HCT116 (cell line): Measurements from ENCODE around the gene ZBTB7B. TPM values are rescaled to one million over a fixed set of nuclear protein-coding genes. Genes with fewer than 3 reads are reported as not detected.

ENCODE experiments used
- ATAC-seq: fragments of 200-7000 bp; cut with Tn5 transposase; 2 replicates; pipeline ENCODE4 v1.9.1; 2020; ENCODE audit warnings: mild to moderate bottlenecking, moderate library complexity
- BruUV-seq: library from RNA; stranded (reverse); fragments of 400-500 nt; replicated peaks from 2 replicates; lab custom pipeline; 2021; lab: Mats Ljungman, UMichigan
- CTCF ChIA-PET: fragments of 300-600 bp; sonication (Branson Sonifier 250); formaldehyde crosslinking; loops from one replicate; lab custom pipeline; 2021; ENCODE audit warnings: antibody characterized with exemption; lab: Charles Lee
- POLR2A ChIA-PET: fragments of 300-600, 350-600 bp; sonication (Branson Sonifier 250); formaldehyde crosslinking; loops from one replicate; lab custom pipeline; 2021; ENCODE audit warnings: antibody characterized with exemption; lab: Charles Lee
- RAD21 ChIA-PET, 2 experiments: fragments of 300-600 bp; sonication (Branson Sonifier 250); formaldehyde crosslinking; loops; one replicate each; lab custom pipeline; 2023; ENCODE audit warnings: low total read pairs in 2 of 2; ENCODE audit not compliant: uncharacterized antibody in 2 of 2, unreplicated experiment in 2 of 2, low non-redundant PET in 1 of 2; lab: Charles Lee
- DNase-seq: peaks from one replicate; pipeline ENCODE4 v3.0.0-alpha.2; 2010; ENCODE audit warnings: low read depth, low spot score
- H2AFZ ChIP-seq: fragments of 200-600 bp; shearing (Covaris generic), sonication (generic); 2 replicates; pipeline ENCODE4 v1.6.1; 2017; ENCODE audit warnings: low read depth, mixed run types, mixed read lengths, antibody characterized with exemption, low read length; ENCODE audit not compliant: poor library complexity, severe bottlenecking
- H3K27ac ChIP-seq: 2 replicates; pipeline ENCODE4 v1.5.1; 2012; ENCODE audit warnings: low read depth, low read length
- H3K27me3 ChIP-seq: fragments of 200-600 bp; sonication (generic); 2 replicates; pipeline ENCODE4 v1.6.1; 2016; ENCODE audit warnings: mixed run types, low read length, mixed read lengths; ENCODE audit not compliant: insufficient read depth
- H3K36me3 ChIP-seq, 2 experiments: fragments of 200-500 bp in 1 of 2; fragments of 200-600 bp in 1 of 2; sonication (Bioruptor generic) in 1 of 2; sonication (generic) in 1 of 2; 2 replicates each; pipeline versions ENCODE4 v1.5.1 to v1.6.1; 2014 to 2016; ENCODE audit warnings: low read length in 2 of 2, inconsistent platforms in 1 of 2, mixed read lengths in 1 of 2, mixed run types in 1 of 2; ENCODE audit not compliant: insufficient read depth in 2 of 2, control insufficient read depth in 1 of 2
- H3K4me1 ChIP-seq, 2 experiments: fragments of 200-600 bp in 1 of 2; sonication (generic) in 1 of 2; 2 replicates each; pipeline versions ENCODE4 v1.5.1 to v1.6.1; 2012 to 2017; ENCODE audit warnings: low read length in 2 of 2, inconsistent platforms in 1 of 2, mild to moderate bottlenecking in 1 of 2, mixed read lengths in 1 of 2, mixed run types in 1 of 2, moderate library complexity in 1 of 2; ENCODE audit not compliant: insufficient read depth in 2 of 2, control insufficient read depth in 1 of 2
- H3K4me2 ChIP-seq: fragments of 200-600 bp; sonication (generic); 2 replicates; pipeline ENCODE4 v1.6.1; 2017; ENCODE audit warnings: mixed run types, low read length, mixed read lengths
- H3K4me3 ChIP-seq, 2 experiments: fragments of 200-600 bp in 1 of 2; sonication (generic) in 1 of 2; replicated peaks in 1 of 2; 2 replicates each; pipeline ENCODE4 v1.5.1; 2011 to 2016; ENCODE audit warnings: low read length in 2 of 2, control low read depth in 1 of 2, low read depth in 1 of 2, mild to moderate bottlenecking in 1 of 2, mixed read lengths in 1 of 2, mixed run types in 1 of 2
- H3K79me2 ChIP-seq: fragments of 200-600 bp; sonication (generic); 2 replicates; pipeline ENCODE4 v1.6.1; 2017; ENCODE audit warnings: mild to moderate bottlenecking, mixed run types, low read length, moderate library complexity, mixed read lengths; ENCODE audit not compliant: insufficient read depth
- H3K9ac ChIP-seq: fragments of 200-600 bp; sonication (generic); 2 replicates; pipeline ENCODE4 v1.6.1; 2016; ENCODE audit warnings: low read length, mixed read lengths
- H3K9me2 ChIP-seq: fragments of 200-600 bp; sonication (generic), shearing (Covaris generic); 2 replicates; pipeline ENCODE4 v1.6.1; 2017; ENCODE audit warnings: mixed run types, mild to moderate bottlenecking, moderate library complexity; ENCODE audit not compliant: insufficient read depth
- H3K9me3 ChIP-seq, 2 experiments: fragments of 200-500 bp in 1 of 2; fragments of 200-600 bp in 1 of 2; sonication (Bioruptor generic) in 1 of 2; sonication (generic) in 1 of 2; 2 replicates each; pipeline ENCODE4 v1.6.1; 2014 to 2017; ENCODE audit warnings: low read length in 2 of 2, mixed read lengths in 2 of 2, inconsistent platforms in 1 of 2, low read depth in 1 of 2, mild to moderate bottlenecking in 1 of 2, mixed run types in 1 of 2, moderate library complexity in 1 of 2; ENCODE audit not compliant: control insufficient read depth in 1 of 2, insufficient read depth in 1 of 2
- H4K20me1 ChIP-seq: fragments of 200-600 bp; sonication (generic), shearing (Covaris generic); 2 replicates; pipeline ENCODE4 v1.6.1; 2017; ENCODE audit warnings: mixed run types, mild to moderate bottlenecking, moderate library complexity; ENCODE audit not compliant: insufficient read depth
- CTCF ChIP-seq, 3 experiments: fragments of 200-600 bp in 1 of 3; sonication (generic) in 1 of 3; IDR thresholded peaks in 2 of 3; conservative IDR thresholded peaks in 1 of 3; 2 replicates each; pipeline ENCODE4 v1.5.1; 2012 to 2017; ENCODE audit warnings: low read depth in 2 of 3, low read length in 2 of 3, antibody characterized with exemption in 1 of 3, borderline replicate concordance in 1 of 3, control low read depth in 1 of 3, mild to moderate bottlenecking in 1 of 3, mixed read lengths in 1 of 3, mixed run types in 1 of 3, moderate library complexity in 1 of 3; ENCODE audit not compliant: insufficient read depth in 1 of 3
- EZH2 ChIP-seq: fragments of 200-600 bp; sonication (generic); IDR thresholded peaks from 2 replicates; pipeline ENCODE4 v1.6.1; 2017; ENCODE audit warnings: antibody characterized with exemption, mixed run types
- FOSL1 ChIP-seq: IDR thresholded peaks from 2 replicates; pipeline ENCODE4 v1.6.1; 2012; ENCODE audit warnings: low read depth
- JUND ChIP-seq: IDR thresholded peaks from 2 replicates; pipeline ENCODE4 v1.6.1; 2012
- SP1 ChIP-seq: IDR thresholded peaks from 2 replicates; pipeline ENCODE4 v1.6.1; 2012; ENCODE audit warnings: low read depth
- ZFX ChIP-seq: fragments of 450-650 bp; IDR thresholded peaks from 2 replicates; pipeline ENCODE4 v1.6.1; 2017
- intact Hi-C: fragments of 100-400 bp; cut with micrococcal nuclease; formaldehyde crosslinking; loops from 2 replicates; pipeline ENCODE4 v1.10.0; 2022
- total RNA-seq: library from RNA; stranded (reverse); gene quantifications from one replicate; pipeline ENCODE4 v1.2.1, GENCODE V29; 2021; ENCODE audit not compliant: unreplicated experiment

The ZBTB7B gene
- total RNA-seq, 1 experiment from 2014 or later: 57.0 TPM

- H3K4me1 ChIP-seq: peaks cover 24 to 42% of the 10 kb centered on the region in 2 experiments
- H3K27ac ChIP-seq: no peak overlapping the region; the same call in 1 of the 2 replicates
- BruUV-seq: no TSS peak
- no peak for DNase-seq
- no peaks in the 10 kb centered on the region for H3K36me3 ChIP-seq
- H4K20me1 ChIP-seq: no peaks in the 10 kb centered on the region
- H3K79me2 ChIP-seq: no peaks in the 10 kb centered on the region
- H3K9me2 ChIP-seq: no peaks in the 10 kb centered on the region
- POLR2A ChIA-PET: interaction anchor here (1.0 kb wide), 1 partner anchor 52 kb away, joined by 3 read pairs; no protein-coding TSS in a partner anchor
- H2AFZ ChIP-seq: no peak overlapping the region
- RAD21 ChIA-PET: interaction anchor here (0.7 kb wide), 2 partner anchors 44 to 189 kb away, joined by 4 to 5 read pairs; no protein-coding TSS in a partner anchor
- ATAC-seq: peak; percentile 29
- no peak for TF ChIP-seq JUND
- no peak for TF ChIP-seq ZFX
- no peak for TF ChIP-seq CTCF (IDR thresholded peaks at IDR 0.05 in 2 of 3, conservative IDR thresholded peaks at IDR 0.05 in 1 of 3; ENCODE audit: borderline replicate concordance in 1 of 3, insufficient read depth in 1 of 3, low read depth in 2 of 3, low read length in 2 of 3)
- H3K4me3 ChIP-seq: 0 out of 4 replicates have a peak overlapping the region, but pooled peaks of 1 of the 2 experiments have one; percentile 7
- no peaks in the 10 kb centered on the region for H3K9me3 ChIP-seq
- intact Hi-C loops: no loop called here
- CTCF ChIA-PET: interaction anchor here (1.4 to 1.7 kb wide), 2 partner anchors 9 to 19 kb away, joined by 4 to 8 read pairs; no protein-coding TSS in a partner anchor
- H3K4me2 ChIP-seq: peak overlapping the region; percentile 74
- no peaks in the 10 kb centered on the region for H3K27me3 ChIP-seq
- H3K9ac ChIP-seq: peak overlapping the region; percentile 38
Measured at GRCh38 chr1:155026154-155026553, 23.6 kb downstream of the ZBTB7B start.

DNA sequence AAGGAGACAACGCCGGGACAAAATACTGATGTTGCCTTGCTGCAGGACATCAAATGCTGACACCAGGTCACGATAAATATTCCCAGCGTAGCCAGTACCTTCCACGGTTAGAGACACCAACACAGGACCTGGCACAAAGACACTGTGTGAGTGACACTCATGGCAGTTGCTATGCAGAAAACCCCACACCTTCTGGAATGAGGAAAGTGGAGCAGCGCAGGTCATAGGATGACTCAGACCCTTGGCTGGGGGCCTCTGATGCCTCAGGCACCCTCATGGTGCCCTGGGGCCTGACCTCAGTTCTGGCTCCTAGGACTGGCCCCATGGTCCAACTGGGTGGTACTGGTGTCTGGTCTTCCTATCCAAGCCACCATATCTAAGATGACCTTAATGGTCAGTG is 24.0 kb downstream of the ZBTB7B start:
- ChIA-PET POLR2A (interaction anchor here (1.0 kb wide), 1 partner anchor 53 kb away, joined by 3 read pairs; no protein-coding TSS in a partner anchor), RAD21 (interaction anchor here in 1 of 2 experiments (0.7 kb wide), 1 partner anchor 43 kb away, joined by 4 read pairs; no protein-coding TSS in a partner anchor)

More for the DNA sequence above, 24.0 kb downstream of the ZBTB7B start:
- H3K36me3 ChIP-seq: no peaks in the 10 kb centered on the region
- no peak overlapping the region; the same call in 1 of the 2 replicates for H3K27ac ChIP-seq
- H2AFZ ChIP-seq: no peak overlapping the region
- TF ChIP-seq JUND: peak; percentile 73
- TF ChIP-seq EZH2: no peak
- peak; percentile 79 for TF ChIP-seq FOSL1
- peak; percentile 58 for TF ChIP-seq SP1
- no TSS peak for BruUV-seq
- H3K4me3 ChIP-seq: 0 out of 4 replicates have a peak overlapping the region, but pooled peaks of 1 of the 2 experiments have one; percentile 7
- H3K9me3 ChIP-seq: no peaks in the 10 kb centered on the region
- DNase-seq: no peak
- H3K79me2 ChIP-seq: no peaks in the 10 kb centered on the region
- H3K4me2 ChIP-seq: peak overlapping the region; percentile 74
- peak; percentile 84 for ATAC-seq
- intact Hi-C loops: no loop called here
- no peaks in the 10 kb centered on the region for H3K9me2 ChIP-seq
- H3K9ac ChIP-seq: peak overlapping the region; percentile 38
- CTCF ChIA-PET: interaction anchor here (0.7 to 1.7 kb wide), 3 partner anchors 9 to 267 kb away, joined by 3 to 8 read pairs (median 4); no protein-coding TSS in a partner anchor
- H3K27me3 ChIP-seq: no peaks in the 10 kb centered on the region
- H4K20me1 ChIP-seq: no peaks in the 10 kb centered on the region
- peaks cover 20 to 38% of the 10 kb centered on the region in 2 experiments for H3K4me1 ChIP-seq
